GM04503 (cell line): Measurements from ENCODE around the gene ZNF532.
"Not testable (repeated sequence)": the region's sequence is repeated elsewhere in the genome, so short reads cannot be mapped to it uniquely, and the experiment has no call there.

Experiments
- DNase-seq: peaks from one replicate; pipeline ENCODE4 v3.0.0-alpha.2; 2012; ENCODE audit warnings: low read depth

Gene ZNF532

GRCh38 chr18:58900015-58900649, 35.5 kb downstream of the ZNF532 start:
- no peak for DNase-seq

GRCh38 chr18:58901143-58901542, 36.5 kb downstream of the ZNF532 start:
- no peak for DNase-seq

GRCh38 chr18:58901783-58902182, 37.1 kb downstream of the ZNF532 start:
- DNase-seq = no peak

GRCh38 chr18:58902961-58903360, 38.3 kb downstream of the ZNF532 start:
- DNase-seq = no peak

- DNase-seq = no peak
Observed at GRCh38 chr18:58903533-58903932, 38.9 kb downstream of the ZNF532 start.

- DNase-seq = no peak
Observed at GRCh38 chr18:58905777-58906428, 41.2 kb downstream of the ZNF532 start.

GRCh38 chr18:58908006-58908405, 43.3 kb downstream of the ZNF532 start:
- DNase-seq = no peak

- no peak for DNase-seq
Observed at GRCh38 chr18:58909521-58909920, 44.8 kb downstream of the ZNF532 start.

GRCh38 chr18:58911241-58911640, 46.6 kb downstream of the ZNF532 start:
- no peak for DNase-seq

- no peak for DNase-seq
Observed at GRCh38 chr18:58911766-58912165, 47.1 kb downstream of the ZNF532 start.

- no peak for DNase-seq
Observed at GRCh38 chr18:58915006-58915799, 50.5 kb downstream of the ZNF532 start.

GRCh38 chr18:58915995-58916394, 51.3 kb downstream of the ZNF532 start:
- DNase-seq = no peak

- DNase-seq = not testable (repeated sequence)
Observed at GRCh38 chr18:58919934-58920333, 55.3 kb downstream of the ZNF532 start.

- no peak for DNase-seq
Observed at GRCh38 chr18:58922995-58923394, 58.3 kb downstream of the ZNF532 start.

- DNase-seq = no peak
Observed at GRCh38 chr18:58924473-58924872, 59.8 kb downstream of the ZNF532 start.

GRCh38 chr18:58927659-58928058, 63.0 kb downstream of the ZNF532 start:
- DNase-seq = no peak

- no peak for DNase-seq
Observed at GRCh38 chr18:58928386-58928785, 63.7 kb downstream of the ZNF532 start.

- DNase-seq = no peak
Observed at GRCh38 chr18:58929206-58929605, 64.5 kb downstream of the ZNF532 start.

- no peak for DNase-seq
Observed at GRCh38 chr18:58934356-58934755, 69.7 kb downstream of the ZNF532 start.

- no peak for DNase-seq
Observed at GRCh38 chr18:58934933-58935577, 70.4 kb downstream of the ZNF532 start.

- DNase-seq = no peak
Observed at GRCh38 chr18:58937071-58937886, 72.6 kb downstream of the ZNF532 start.

GRCh38 chr18:58937887-58938267, 73.2 kb downstream of the ZNF532 start:
- DNase-seq = no peak
